ENCODE measurements around the gene MGAT4D.

- TF ChIP-seq CTCF (IDR thresholded peaks at IDR 0.05) (no peak), EZH2 (IDR thresholded peaks at IDR 0.05; ENCODE audit: borderline replicate concordance, insufficient read depth, low read depth, low read length, poor library complexity, severe bottlenecking) (no peak)
These were observed 6.2 kb upstream of the MGAT4D start for GRCh38 chr4:140504261-140504660.
